ENCODE data around the gene FAM234A.

The FAM234A gene

DNA sequence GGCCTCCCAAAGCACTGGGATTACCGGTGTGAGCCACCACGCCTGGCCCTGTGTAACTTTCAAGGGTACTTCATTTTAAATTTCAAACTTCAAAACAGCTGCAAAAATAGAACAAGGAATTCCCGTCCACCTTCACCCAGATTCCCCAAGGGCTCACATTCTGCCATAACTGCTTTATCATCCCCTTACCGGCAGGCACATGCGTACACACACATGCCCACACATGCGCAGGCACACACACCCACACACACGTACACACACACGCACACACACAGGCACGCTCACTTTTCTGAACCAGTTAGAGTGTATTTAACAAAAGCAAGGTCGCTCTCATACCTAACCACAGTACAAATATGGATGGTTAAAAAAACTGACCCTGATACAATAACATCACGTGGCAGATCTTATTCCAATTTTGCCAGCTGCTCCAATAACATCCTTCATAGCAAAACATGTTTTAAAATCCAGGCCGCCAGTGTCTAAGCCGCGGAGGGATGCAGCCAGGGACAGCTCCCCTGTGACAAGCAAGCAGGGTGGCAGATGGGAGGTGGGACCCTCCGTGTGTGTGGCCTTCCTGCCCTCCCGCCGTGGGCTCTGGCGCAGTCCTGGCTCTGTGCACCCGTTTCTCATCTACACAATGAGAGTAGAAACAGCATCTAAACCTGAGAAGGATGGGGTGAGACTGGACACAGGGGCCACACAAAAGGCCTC is 71.5 kb downstream of the FAM234A start:
- no peak for TF ChIP-seq CTCF (conservative IDR thresholded peaks at IDR 0.05)
- no peak overlapping the region for H3K27ac ChIP-seq

- H3K27ac ChIP-seq = no peak overlapping the region
- no peak for TF ChIP-seq CTCF (conservative IDR thresholded peaks at IDR 0.05)
Observed at GRCh38 chr16:306911-307370, 72.3 kb downstream of the FAM234A start.

DNA sequence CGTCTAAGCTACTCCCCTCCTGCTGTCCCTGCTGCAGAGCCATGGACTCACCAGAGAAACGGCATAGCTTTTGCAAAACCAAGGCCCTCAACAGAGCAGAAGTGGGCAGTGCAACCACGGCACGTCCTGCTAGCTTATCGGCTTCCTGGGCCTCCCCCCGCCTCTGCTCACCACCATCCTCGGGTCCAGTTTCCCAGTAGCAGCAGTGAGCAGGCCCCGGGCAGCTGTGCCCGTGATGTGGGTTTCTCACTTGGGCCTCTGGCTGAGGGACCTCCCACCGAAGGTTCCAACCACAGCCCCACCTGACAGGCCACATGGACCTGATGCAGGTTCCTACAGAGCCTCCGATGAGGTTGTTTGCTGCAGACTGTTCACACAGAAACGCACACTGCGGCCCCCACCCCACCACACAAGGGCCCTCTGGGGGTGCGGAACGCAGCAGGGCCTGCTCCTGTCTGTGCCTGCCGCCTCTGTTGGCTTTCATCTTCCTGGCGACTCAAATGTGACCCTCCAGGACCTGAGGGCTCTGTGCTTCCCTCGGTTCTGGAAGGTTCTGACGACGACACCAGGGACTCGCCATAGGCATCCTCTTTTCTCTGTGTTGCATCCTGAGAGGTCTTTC is 73.2 kb downstream of the FAM234A start:
- H3K27ac ChIP-seq = no peak overlapping the region
- no peak for TF ChIP-seq CTCF (conservative IDR thresholded peaks at IDR 0.05)

GRCh38 chr16:309476-309875 is 74.9 kb downstream of the FAM234A start:
- TF ChIP-seq CTCF (conservative IDR thresholded peaks at IDR 0.05) = no peak
- H3K27ac ChIP-seq = no peak overlapping the region

GRCh38 chr16:311725-312124 is 77.1 kb downstream of the FAM234A start:
- no peak overlapping the region for H3K27ac ChIP-seq
- TF ChIP-seq CTCF (conservative IDR thresholded peaks at IDR 0.05) = no peak

DNA sequence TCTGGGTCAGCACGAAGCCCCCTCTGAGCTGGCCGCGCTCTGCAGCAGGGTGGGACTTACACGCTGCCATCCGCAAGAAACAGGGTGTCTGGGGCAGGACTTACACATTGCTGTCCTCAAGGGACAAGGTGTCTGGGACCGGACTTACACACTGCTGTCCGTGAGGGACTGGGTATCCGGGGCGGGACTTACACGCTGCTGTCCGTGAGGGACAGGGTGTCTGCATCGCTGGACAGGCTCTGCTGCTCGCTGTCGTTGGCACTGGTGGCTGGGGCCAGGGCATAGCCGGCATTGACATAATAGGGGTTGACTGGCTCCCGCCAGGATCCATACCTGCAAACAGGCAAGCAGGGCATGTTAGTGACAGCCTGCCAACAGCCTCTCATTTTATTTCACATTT is 79.7 kb downstream of the FAM234A start:
- H3K27ac ChIP-seq = no peak overlapping the region
- no peak for TF ChIP-seq CTCF (conservative IDR thresholded peaks at IDR 0.05)

- no peak for TF ChIP-seq CTCF (conservative IDR thresholded peaks at IDR 0.05)
- no peak overlapping the region for H3K27ac ChIP-seq
Observed at GRCh38 chr16:314795-315299, 80.2 kb downstream of the FAM234A start.

Data from VCaP (cell line).